ENCODE data around the gene ASCC2.

ASCC2 gene

GRCh38 chr22:29816128-29816527 is 21.9 kb downstream of the ASCC2 start:
- no peak for DNase-seq

GRCh38 chr22:29815580-29815979 is 22.5 kb downstream of the ASCC2 start:
- no peak for DNase-seq

- DNase-seq: no peak
Measured at GRCh38 chr22:29814003-29814402, 24.1 kb downstream of the ASCC2 start.

- DNase-seq: no peak
Measured at GRCh38 chr22:29813563-29813962, 24.5 kb downstream of the ASCC2 start.

GRCh38 chr22:29813126-29813525 is 24.9 kb downstream of the ASCC2 start:
- DNase-seq: no peak

GRCh38 chr22:29811377-29811776 is 26.7 kb downstream of the ASCC2 start:
- no peak for DNase-seq

GRCh38 chr22:29810216-29810615 is 27.9 kb downstream of the ASCC2 start:
- DNase-seq: no peak

- DNase-seq: no peak
Measured at GRCh38 chr22:29806196-29806595, 31.9 kb downstream of the ASCC2 start.

GRCh38 chr22:29804985-29805384 is 33.1 kb downstream of the ASCC2 start:
- no peak for DNase-seq

GRCh38 chr22:29803190-29803589 is 34.9 kb downstream of the ASCC2 start:
- DNase-seq: no peak

- DNase-seq: no peak
Measured at GRCh38 chr22:29801796-29802195, 36.3 kb downstream of the ASCC2 start.

- no peak for DNase-seq
Measured at GRCh38 chr22:29801153-29801552, 36.9 kb downstream of the ASCC2 start.

- no peak for DNase-seq
Measured at GRCh38 chr22:29799217-29799680, 38.8 kb downstream of the ASCC2 start.

- DNase-seq: no peak
Measured at GRCh38 chr22:29798801-29799200, 39.3 kb downstream of the ASCC2 start.

GRCh38 chr22:29798318-29798717 is 39.8 kb downstream of the ASCC2 start:
- DNase-seq: no peak

GRCh38 chr22:29797351-29797750 is 40.7 kb downstream of the ASCC2 start:
- DNase-seq: no peak

GRCh38 chr22:29795663-29796062 is 42.4 kb downstream of the ASCC2 start:
- no peak for DNase-seq

GRCh38 chr22:29793396-29793795 is 44.7 kb downstream of the ASCC2 start:
- no peak for DNase-seq

GRCh38 chr22:29790061-29790460 is 48.0 kb downstream of the ASCC2 start:
- no peak for DNase-seq

GRCh38 chr22:29788339-29789279 is 49.5 kb downstream of the ASCC2 start:
- DNase-seq: no peak

GRCh38 chr22:29787371-29787980 is 50.6 kb downstream of the ASCC2 start:
- DNase-seq: no peak

- DNase-seq: no peak
Measured at GRCh38 chr22:29786031-29786430, 52.0 kb downstream of the ASCC2 start.

- no peak for DNase-seq
Measured at GRCh38 chr22:29784451-29785361, 53.4 kb downstream of the ASCC2 start.
